HG03520 (cell line): ENCODE measurements around the gene VENTX.
A peak's percentile ranks its signal among the peaks of the same experiment; 100 is the strongest.

Experiments
- ATAC-seq: cut with Tn5 transposase; IDR thresholded peaks from one replicate; pipeline ENCODE4 v1.9.1; 2021; ENCODE audit warnings: mild to moderate bottlenecking, moderate library complexity; ENCODE audit not compliant: unreplicated experiment

Gene VENTX

GRCh38 chr10:133271521-133272300 is 34.1 kb downstream of the VENTX start:
- no peak for ATAC-seq

- ATAC-seq, result no peak
Observed at GRCh38 chr10:133272301-133272963, 34.8 kb downstream of the VENTX start.

GRCh38 chr10:133272964-133273420 is 35.3 kb downstream of the VENTX start:
- ATAC-seq, result no peak

- ATAC-seq, result no peak
Observed at GRCh38 chr10:133273534-133274143, 36.0 kb downstream of the VENTX start.

- peak; percentile 37 for ATAC-seq
Observed at GRCh38 chr10:133274751-133275683, 37.4 kb downstream of the VENTX start.

- ATAC-seq, result peak; percentile 37
Observed at GRCh38 chr10:133275684-133276092, 38.0 kb downstream of the VENTX start.

- ATAC-seq, result no peak
Observed at GRCh38 chr10:133276100-133276434, 38.4 kb downstream of the VENTX start.

- peak; percentile 55 for ATAC-seq
Observed at GRCh38 chr10:133276435-133277201, 39.0 kb downstream of the VENTX start, which contains the start of gene ADAM8. ADAM8 (minus strand) TSS chr10:133276868; CDS start chr10:133276817, 51 bp downstream.

GRCh38 chr10:133277277-133277992 is 39.8 kb downstream of the VENTX start:
- no peak for ATAC-seq

- no peak for ATAC-seq
Observed at GRCh38 chr10:133277993-133278576, 40.4 kb downstream of the VENTX start.

- peak; percentile 29 for ATAC-seq
Observed at GRCh38 chr10:133278577-133279265, 41.1 kb downstream of the VENTX start.

- no peak for ATAC-seq
Observed at GRCh38 chr10:133279326-133280226, 41.9 kb downstream of the VENTX start.

- no peak for ATAC-seq
Observed at GRCh38 chr10:133280391-133281059, 42.9 kb downstream of the VENTX start.

- ATAC-seq, result no peak
Observed at GRCh38 chr10:133281084-133281483, 43.4 kb downstream of the VENTX start.

- no peak for ATAC-seq
Observed at GRCh38 chr10:133281628-133282372, 44.1 kb downstream of the VENTX start.

- no peak for ATAC-seq
Observed at GRCh38 chr10:133282846-133283390, 45.3 kb downstream of the VENTX start.
